ENCODE results near the gene RAD50. TPM values are rescaled to one million over a fixed set of nuclear protein-coding genes. Genes with fewer than 3 reads are reported as not detected.

Gene RAD50
- polyA plus RNA-seq, 1 of the 3 experiments (the other 2 are of a cell fraction) = 20.0 TPM

DNA sequence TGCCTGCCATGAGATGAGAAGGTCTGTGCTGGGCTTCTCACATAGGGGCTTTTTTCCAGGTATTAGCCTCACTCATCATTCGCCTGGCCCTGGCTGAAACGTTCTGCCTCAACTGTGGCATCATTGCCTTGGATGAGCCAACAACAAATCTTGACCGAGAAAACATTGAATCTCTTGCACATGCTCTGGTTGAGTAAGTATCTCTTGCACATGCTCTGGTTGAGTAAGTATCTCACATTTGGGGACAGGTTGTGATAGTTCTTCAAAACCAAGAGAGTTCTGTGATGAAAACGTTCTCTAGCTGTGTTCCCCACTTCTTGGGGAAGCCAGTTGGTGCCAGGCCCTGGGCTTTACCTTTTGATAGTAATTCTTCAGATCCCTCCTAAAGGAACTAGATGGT, 83.8 kb downstream of the RAD50 start:
- no peak overlapping the region for H2AFZ ChIP-seq (ENCODE audit: low read depth)
- H3K27me3 ChIP-seq (ENCODE audit: insufficient read depth) = no peaks in the 10 kb centered on the region
- H3K9me2 ChIP-seq = no peaks in the 10 kb centered on the region
- no peaks in the 10 kb centered on the region for H3K9me3 ChIP-seq
- WGBS (ENCODE audit: low lambda C conversion rate) = 93% methylated on average over 3 of the region's 4 CpGs
- H3K4me3 ChIP-seq (ENCODE audit: low read depth in 2 of 2, low read length in 1 of 2) = no peak overlapping the region
- H3K79me2 ChIP-seq (ENCODE audit: insufficient read depth) = no peaks in the 10 kb centered on the region
- H3K4me1 ChIP-seq (ENCODE audit: control insufficient read depth in 1 of 2, insufficient read depth in 2 of 2, low read depth in 1 of 2, low read length in 1 of 2) = no peaks in the 10 kb centered on the region
- H3K4me2 ChIP-seq = no peak overlapping the region
- H3K36me3 ChIP-seq (replicated peaks in 1 of 2; ENCODE audit: control insufficient read depth in 1 of 2, insufficient read depth in 2 of 2, low read length in 1 of 2) = peaks cover 57 to 80% of the 10 kb centered on the region in 2 experiments
- DNase-seq = no peak
- ChIA-PET POLR2A (no interaction called here), CTCF (interaction anchor here (1.2 to 1.5 kb wide), 2 partner anchors 8 to 115 kb away, joined by 3 to 6 read pairs; no protein-coding TSS in a partner anchor)
- TF ChIP-seq RFX5 (IDR thresholded peaks at IDR 0.05; ENCODE audit: low read length) (no peak), MEF2A (IDR thresholded peaks at IDR 0.05; ENCODE audit: borderline replicate concordance, low read depth) (no peak), SMC3 (IDR thresholded peaks at IDR 0.05; ENCODE audit: low read depth, low read length) (no peak), NRF1 (IDR thresholded peaks at IDR 0.05; ENCODE audit: low read depth, low read length) (no peak), NFIC (IDR thresholded peaks at IDR 0.05; ENCODE audit: borderline replicate concordance) (no peak), RCOR1 (IDR thresholded peaks at IDR 0.05; ENCODE audit: low read length) (no peak), TCF12 (IDR thresholded peaks at IDR 0.05) (no peak), ELF1 (IDR thresholded peaks at IDR 0.05) (no peak), FOXJ3 (CRISPR knock-in tag; IDR thresholded peaks at IDR 0.05) (no peak), GATA2 (CRISPR knock-in tag; IDR thresholded peaks at IDR 0.05) (no peak), RXRA (IDR thresholded peaks at IDR 0.05; ENCODE audit: borderline replicate concordance, low read depth) (no peak)
- TF ChIP-seq, protein P1, sequence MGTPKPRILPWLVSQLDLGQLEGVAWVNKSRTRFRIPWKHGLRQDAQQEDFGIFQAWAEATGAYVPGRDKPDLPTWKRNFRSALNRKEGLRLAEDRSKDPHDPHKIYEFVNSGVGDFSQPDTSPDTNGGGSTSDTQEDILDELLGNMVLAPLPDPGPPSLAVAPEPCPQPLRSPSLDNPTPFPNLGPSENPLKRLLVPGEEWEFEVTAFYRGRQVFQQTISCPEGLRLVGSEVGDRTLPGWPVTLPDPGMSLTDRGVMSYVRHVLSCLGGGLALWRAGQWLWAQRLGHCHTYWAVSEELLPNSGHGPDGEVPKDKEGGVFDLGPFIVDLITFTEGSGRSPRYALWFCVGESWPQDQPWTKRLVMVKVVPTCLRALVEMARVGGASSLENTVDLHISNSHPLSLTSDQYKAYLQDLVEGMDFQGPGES (IDR thresholded peaks at IDR 0.05; ENCODE audit: low read depth, low read length) = no peak
- TF ChIP-seq, protein P2, sequence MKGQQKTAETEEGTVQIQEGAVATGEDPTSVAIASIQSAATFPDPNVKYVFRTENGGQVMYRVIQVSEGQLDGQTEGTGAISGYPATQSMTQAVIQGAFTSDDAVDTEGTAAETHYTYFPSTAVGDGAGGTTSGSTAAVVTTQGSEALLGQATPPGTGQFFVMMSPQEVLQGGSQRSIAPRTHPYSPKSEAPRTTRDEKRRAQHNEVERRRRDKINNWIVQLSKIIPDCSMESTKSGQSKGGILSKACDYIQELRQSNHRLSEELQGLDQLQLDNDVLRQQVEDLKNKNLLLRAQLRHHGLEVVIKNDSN (IDR thresholded peaks at IDR 0.05; ENCODE audit: borderline replicate concordance, low read depth) = no peak
- no peaks in the 10 kb centered on the region for H3F3A ChIP-seq (replicated peaks; ENCODE audit: insufficient read depth)
- no peak overlapping the region for H3K27ac ChIP-seq (ENCODE audit: low read depth in 2 of 2, low read length in 1 of 2)
- no peaks in the 10 kb centered on the region for H4K20me1 ChIP-seq (ENCODE audit: insufficient read depth)
- no peak overlapping the region for H3K9ac ChIP-seq

DNA sequence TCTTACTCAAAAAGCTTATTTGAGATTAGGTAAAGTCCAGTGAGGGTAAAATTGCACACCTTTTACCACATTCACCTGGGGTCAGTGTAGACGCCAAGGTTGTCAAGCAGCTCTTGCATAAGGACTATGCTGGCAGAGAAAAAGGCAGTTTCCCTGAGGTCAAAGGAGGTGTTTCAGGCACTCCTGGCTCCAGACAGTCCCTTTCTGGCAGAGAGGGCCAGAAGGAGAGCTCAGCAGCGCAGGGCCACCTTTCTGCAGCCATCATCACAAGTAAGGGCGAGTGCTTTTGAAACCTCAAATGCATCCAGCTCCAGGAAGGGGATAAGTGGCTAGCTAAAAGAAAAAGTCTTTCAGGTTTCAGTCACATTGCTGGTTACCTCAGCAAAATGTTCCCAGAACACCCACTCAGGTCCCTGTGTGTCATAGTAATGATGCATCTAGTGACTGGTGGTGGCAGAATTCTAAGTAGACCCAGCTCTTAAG, 84.5 kb downstream of the RAD50 start:
- CTCF ChIA-PET = interaction anchor here (1.0 to 1.5 kb wide), 2 partner anchors 9 to 24 kb away, joined by 3 to 6 read pairs; no protein-coding TSS in a partner anchor
- H3K9me2 ChIP-seq = no peaks in the 10 kb centered on the region
- DNase-seq = no peak

More for the DNA sequence above, 84.5 kb downstream of the RAD50 start:
- H4K20me1 ChIP-seq (ENCODE audit: insufficient read depth) = no peaks in the 10 kb centered on the region
- no peak for TF ChIP-seq CHD2 (IDR thresholded peaks at IDR 0.05; ENCODE audit: low read length, partially characterized antibody)
- no peak for TF ChIP-seq TAF1 (IDR thresholded peaks at IDR 0.05; ENCODE audit: borderline replicate concordance, low read depth, low read length)
- no peak for TF ChIP-seq JUND (IDR thresholded peaks at IDR 0.05)
- TF ChIP-seq, protein P3, sequence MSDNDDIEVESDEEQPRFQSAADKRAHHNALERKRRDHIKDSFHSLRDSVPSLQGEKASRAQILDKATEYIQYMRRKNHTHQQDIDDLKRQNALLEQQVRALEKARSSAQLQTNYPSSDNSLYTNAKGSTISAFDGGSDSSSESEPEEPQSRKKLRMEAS (IDR thresholded peaks at IDR 0.05; ENCODE audit: low read depth) = no peak
- no peak for TF ChIP-seq SIN3A (IDR thresholded peaks at IDR 0.05; ENCODE audit: borderline replicate concordance, low read depth, low read length)
- TF ChIP-seq EZH2phosphoT487 (IDR thresholded peaks at IDR 0.05; ENCODE audit: borderline replicate concordance, low read depth) = no peak
- no peak for TF ChIP-seq RCOR1 (IDR thresholded peaks at IDR 0.05; ENCODE audit: low read length)
- TF ChIP-seq TCF12 (IDR thresholded peaks at IDR 0.05) = no peak
- no peak for TF ChIP-seq EP300 (IDR thresholded peaks at IDR 0.05; ENCODE audit: borderline replicate concordance in 1 of 2, low read depth in 1 of 2, low read length in 1 of 2)
- no peak for TF ChIP-seq FOSL2 (IDR thresholded peaks at IDR 0.05; ENCODE audit: borderline replicate concordance, low read depth)
- no peak for TF ChIP-seq NRF1 (IDR thresholded peaks at IDR 0.05; ENCODE audit: low read depth, low read length)
- TF ChIP-seq NFIC (IDR thresholded peaks at IDR 0.05; ENCODE audit: borderline replicate concordance) = no peak
- TF ChIP-seq, protein P4, sequence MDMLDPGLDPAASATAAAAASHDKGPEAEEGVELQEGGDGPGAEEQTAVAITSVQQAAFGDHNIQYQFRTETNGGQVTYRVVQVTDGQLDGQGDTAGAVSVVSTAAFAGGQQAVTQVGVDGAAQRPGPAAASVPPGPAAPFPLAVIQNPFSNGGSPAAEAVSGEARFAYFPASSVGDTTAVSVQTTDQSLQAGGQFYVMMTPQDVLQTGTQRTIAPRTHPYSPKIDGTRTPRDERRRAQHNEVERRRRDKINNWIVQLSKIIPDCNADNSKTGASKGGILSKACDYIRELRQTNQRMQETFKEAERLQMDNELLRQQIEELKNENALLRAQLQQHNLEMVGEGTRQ (IDR thresholded peaks at IDR 0.05; ENCODE audit: borderline replicate concordance, low read depth, low read length) = no peak
- no peak for TF ChIP-seq POLR2AphosphoS5 (IDR thresholded peaks at IDR 0.05; ENCODE audit: low read depth, low read length)
- TF ChIP-seq, protein P2 (IDR thresholded peaks at IDR 0.05; ENCODE audit: borderline replicate concordance, low read depth) = no peak
- no peak for TF ChIP-seq FOXM1 (IDR thresholded peaks at IDR 0.05; ENCODE audit: low read depth)
- H3K36me3 ChIP-seq (replicated peaks in 1 of 2; ENCODE audit: control insufficient read depth in 1 of 2, insufficient read depth in 2 of 2, low read length in 1 of 2) = peaks cover 54 to 73% of the 10 kb centered on the region in 2 experiments
- no peaks in the 10 kb centered on the region for H3K79me2 ChIP-seq (ENCODE audit: insufficient read depth)
- 92% methylated on average over 3 of the region's 3 CpGs for WGBS (ENCODE audit: low lambda C conversion rate)
- no peak overlapping the region for H3K9ac ChIP-seq
- POLR2A ChIA-PET = no interaction called here
- H3K4me2 ChIP-seq = no peak overlapping the region
- H3K4me1 ChIP-seq (ENCODE audit: control insufficient read depth in 1 of 2, insufficient read depth in 2 of 2, low read depth in 1 of 2, low read length in 1 of 2) = no peaks in the 10 kb centered on the region
- H3K4me3 ChIP-seq (ENCODE audit: low read depth in 2 of 2, low read length in 1 of 2) = no peak overlapping the region
- no peak overlapping the region for H3K27ac ChIP-seq (ENCODE audit: low read depth in 2 of 2, low read length in 1 of 2)
- H2AFZ ChIP-seq (ENCODE audit: low read depth) = no peak overlapping the region
- no peaks in the 10 kb centered on the region for H3K9me3 ChIP-seq
- no peaks in the 10 kb centered on the region for H3K27me3 ChIP-seq (ENCODE audit: insufficient read depth)
- H3F3A ChIP-seq (replicated peaks; ENCODE audit: insufficient read depth) = no peaks in the 10 kb centered on the region
